Measurements from ENCODE around the gene ETV3.

Gene ETV3

GRCh38 chr1:157090196-157090647 lies 48.0 kb downstream of the ETV3 start:
- Mint-ChIP-seq H3K27me3 (peaks cover 3% of the 10 kb centered on the region), H3K4me1 (ENCODE audit: low read depth) (no peaks in the 10 kb centered on the region), H3K4me3 (no peak overlapping the region), H3K9me3 (no peaks in the 10 kb centered on the region), H3K27ac (no peak overlapping the region), H3K36me3 (ENCODE audit: low read depth) (no peaks in the 10 kb centered on the region)

DNA sequence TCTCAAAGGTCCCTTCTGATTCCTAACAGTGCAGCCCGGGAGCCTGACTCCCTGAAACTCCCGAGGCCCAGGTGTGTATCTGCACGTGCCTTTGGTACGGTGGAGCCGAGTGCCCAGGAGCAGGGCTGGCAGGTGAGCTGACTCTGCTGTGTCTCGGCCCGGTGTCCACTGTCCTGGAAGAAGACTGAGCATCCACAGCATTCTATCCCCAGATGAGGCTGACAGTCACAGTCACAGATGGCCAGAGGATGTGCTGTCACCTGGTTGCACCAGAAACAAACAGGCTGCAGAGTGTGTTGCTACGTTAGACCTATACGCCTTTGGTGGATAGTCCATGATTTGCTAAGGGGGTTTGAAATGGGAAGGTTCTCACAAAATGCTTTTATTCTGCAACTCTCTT lies 48.4 kb downstream of the ETV3 start:
- H3K27ac Mint-ChIP-seq = no peak overlapping the region

DNA sequence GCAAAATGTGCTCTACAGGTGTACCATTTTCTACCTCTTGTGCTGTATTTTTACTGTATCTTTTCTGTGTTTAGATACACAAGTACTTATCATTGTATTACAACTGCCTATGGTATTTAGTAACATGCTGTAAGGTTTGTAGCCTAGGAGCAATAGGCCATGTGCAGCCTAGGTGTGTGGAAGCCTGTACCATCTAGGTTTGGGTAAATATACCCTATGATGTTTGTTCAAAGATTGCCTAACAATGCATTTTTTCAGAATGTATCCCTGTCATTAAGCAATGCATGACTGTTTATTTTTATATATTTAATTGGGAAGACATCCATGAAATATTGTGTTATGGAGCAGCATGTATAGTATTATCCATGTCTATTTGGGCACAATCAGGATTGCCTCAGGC lies 49.6 kb downstream of the ETV3 start:
- H3K27me3 Mint-ChIP-seq = peaks cover 3% of the 10 kb centered on the region
- no peaks in the 10 kb centered on the region for H3K4me1 Mint-ChIP-seq (ENCODE audit: low read depth)
- no peak overlapping the region for H3K27ac Mint-ChIP-seq
- H3K4me3 Mint-ChIP-seq = no peak overlapping the region
- no peaks in the 10 kb centered on the region for H3K9me3 Mint-ChIP-seq
- H3K36me3 Mint-ChIP-seq (ENCODE audit: low read depth) = no peaks in the 10 kb centered on the region

More for the DNA sequence above, 48.4 kb downstream of the ETV3 start:
- H3K36me3 Mint-ChIP-seq (ENCODE audit: low read depth) = no peaks in the 10 kb centered on the region
- H3K27me3 Mint-ChIP-seq = peaks cover 3% of the 10 kb centered on the region
- H3K4me3 Mint-ChIP-seq = no peak overlapping the region
- no peaks in the 10 kb centered on the region for H3K9me3 Mint-ChIP-seq
- H3K4me1 Mint-ChIP-seq (ENCODE audit: low read depth) = no peaks in the 10 kb centered on the region

DNA sequence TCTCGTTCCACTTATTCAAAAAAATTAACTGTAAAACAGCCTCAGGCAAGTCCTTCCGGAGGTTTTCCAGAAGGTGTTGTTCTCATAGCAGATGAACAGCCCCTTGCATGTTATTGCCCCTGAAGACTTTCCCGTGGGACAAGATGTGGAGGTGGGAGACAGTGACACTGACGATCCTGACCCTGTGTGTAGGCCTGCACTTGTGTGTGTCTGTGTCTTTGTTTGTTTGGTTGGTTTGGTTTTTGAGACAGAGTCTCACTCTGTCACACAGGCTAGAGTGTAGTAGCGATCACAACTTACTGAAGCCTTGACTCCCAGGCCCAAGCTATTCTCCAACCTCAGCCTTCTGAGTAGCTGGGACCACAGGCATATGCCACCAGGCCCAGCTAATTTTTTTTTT lies 51.2 kb downstream of the ETV3 start:
- H3K4me3 Mint-ChIP-seq = no peak overlapping the region
- no peaks in the 10 kb centered on the region for H3K4me1 Mint-ChIP-seq (ENCODE audit: low read depth)
- no peak overlapping the region for H3K27ac Mint-ChIP-seq
- H3K27me3 Mint-ChIP-seq = peaks cover 3% of the 10 kb centered on the region
- H3K36me3 Mint-ChIP-seq (ENCODE audit: low read depth) = no peaks in the 10 kb centered on the region
- no peaks in the 10 kb centered on the region for H3K9me3 Mint-ChIP-seq

DNA sequence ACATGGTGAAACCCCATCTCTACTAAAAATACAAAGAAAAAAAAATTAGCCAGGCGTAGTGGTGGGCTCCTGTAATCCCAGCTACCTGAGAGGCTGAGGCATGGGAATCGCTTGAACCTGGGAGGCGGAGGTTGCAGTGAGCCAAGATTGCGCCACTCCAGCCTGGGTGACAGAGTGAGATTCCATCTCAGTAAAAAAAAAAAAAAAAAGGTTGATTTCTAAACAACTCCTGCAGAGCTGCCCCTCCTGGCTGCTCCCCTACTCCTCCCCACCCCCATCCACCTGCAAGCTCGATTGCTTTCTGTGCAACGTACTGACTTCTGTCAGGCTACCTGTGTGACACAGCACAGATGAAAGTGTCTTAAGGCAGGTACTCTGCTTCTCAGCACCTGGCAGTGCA lies 51.9 kb downstream of the ETV3 start:
- no peak overlapping the region for H3K4me3 Mint-ChIP-seq
- no peaks in the 10 kb centered on the region for H3K4me1 Mint-ChIP-seq (ENCODE audit: low read depth)
- no peak overlapping the region for H3K27ac Mint-ChIP-seq
- no peaks in the 10 kb centered on the region for H3K9me3 Mint-ChIP-seq
- H3K27me3 Mint-ChIP-seq = peaks cover 3% of the 10 kb centered on the region
- H3K36me3 Mint-ChIP-seq (ENCODE audit: low read depth) = no peaks in the 10 kb centered on the region

- H3K27ac Mint-ChIP-seq = no peak overlapping the region
- H3K4me3 Mint-ChIP-seq = no peak overlapping the region
- no peaks in the 10 kb centered on the region for H3K9me3 Mint-ChIP-seq
- no peaks in the 10 kb centered on the region for H3K4me1 Mint-ChIP-seq (ENCODE audit: low read depth)
- H3K36me3 Mint-ChIP-seq (ENCODE audit: low read depth) = no peaks in the 10 kb centered on the region
- peaks cover 3% of the 10 kb centered on the region for H3K27me3 Mint-ChIP-seq
These were observed 52.8 kb downstream of the ETV3 start for GRCh38 chr1:157085421-157085820.

- H3K9me3 Mint-ChIP-seq = no peaks in the 10 kb centered on the region
- no peaks in the 10 kb centered on the region for H3K36me3 Mint-ChIP-seq (ENCODE audit: low read depth)
- no peak overlapping the region for H3K4me3 Mint-ChIP-seq
- H3K27me3 Mint-ChIP-seq = no peaks in the 10 kb centered on the region
- no peaks in the 10 kb centered on the region for H3K4me1 Mint-ChIP-seq (ENCODE audit: low read depth)
- no peak overlapping the region for H3K27ac Mint-ChIP-seq
These were observed 53.5 kb downstream of the ETV3 start for GRCh38 chr1:157084720-157085119.

- no peak overlapping the region for H3K4me3 Mint-ChIP-seq
- no peaks in the 10 kb centered on the region for H3K4me1 Mint-ChIP-seq (ENCODE audit: low read depth)
- H3K27ac Mint-ChIP-seq = no peak overlapping the region
- H3K9me3 Mint-ChIP-seq = no peaks in the 10 kb centered on the region
- peaks cover 3% of the 10 kb centered on the region for H3K27me3 Mint-ChIP-seq
- no peaks in the 10 kb centered on the region for H3K36me3 Mint-ChIP-seq (ENCODE audit: low read depth)
These were observed 56.5 kb downstream of the ETV3 start for GRCh38 chr1:157081707-157082106.

- Mint-ChIP-seq H3K36me3 (ENCODE audit: low read depth) (no peaks in the 10 kb centered on the region), H3K27ac (no peak overlapping the region), H3K4me3 (no peak overlapping the region), H3K27me3 (peaks cover 3% of the 10 kb centered on the region), H3K9me3 (no peaks in the 10 kb centered on the region), H3K4me1 (ENCODE audit: low read depth) (no peaks in the 10 kb centered on the region)
These were observed 57.5 kb downstream of the ETV3 start for GRCh38 chr1:157080714-157081113.

DNA sequence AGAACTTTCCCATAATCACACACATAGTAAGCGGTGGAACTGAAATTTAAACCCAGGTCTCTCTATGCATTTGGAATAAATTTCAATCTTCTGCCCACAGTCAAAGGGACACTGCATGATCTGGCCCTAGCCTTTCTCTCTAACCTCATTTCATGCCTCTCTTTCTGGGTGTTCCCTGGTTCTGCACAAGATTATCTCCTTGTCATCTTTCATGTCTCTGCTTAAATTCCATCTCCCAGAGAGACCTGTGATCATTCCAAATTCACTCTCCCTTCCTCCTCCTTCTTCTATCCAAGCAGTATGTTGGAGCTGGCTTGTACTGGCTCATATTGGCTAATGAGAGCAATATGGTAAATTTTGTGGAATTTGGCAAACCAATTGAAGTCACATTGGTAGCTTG lies 60.8 kb downstream of the ETV3 start:
- no peaks in the 10 kb centered on the region for H3K36me3 Mint-ChIP-seq (ENCODE audit: low read depth)
- H3K27ac Mint-ChIP-seq = no peak overlapping the region
- H3K27me3 Mint-ChIP-seq = peaks cover 15% of the 10 kb centered on the region
- no peak overlapping the region for H3K4me3 Mint-ChIP-seq
- H3K4me1 Mint-ChIP-seq (ENCODE audit: low read depth) = no peaks in the 10 kb centered on the region
- H3K9me3 Mint-ChIP-seq = no peaks in the 10 kb centered on the region

GRCh38 chr1:157073944-157074685 lies 64.1 kb downstream of the ETV3 start:
- Mint-ChIP-seq H3K27me3 (peaks cover 14% of the 10 kb centered on the region), H3K9me3 (no peaks in the 10 kb centered on the region), H3K36me3 (ENCODE audit: low read depth) (no peaks in the 10 kb centered on the region), H3K27ac (no peak overlapping the region), H3K4me1 (ENCODE audit: low read depth) (no peaks in the 10 kb centered on the region), H3K4me3 (no peak overlapping the region)

Measured in stimulated activated naive CD8-positive, alpha-beta T cell treated with anti-CD3 and anti-CD28 coated beads, Interleukin-15, Interleukin-2, amounts not matched to agents 100 ng/mL and 50 ng/mL, for 24 hours (primary cell).